GM10266 (cell line): Measurements from ENCODE around the gene RDH12.

Experiments used
- DNase-seq: peaks from one replicate; pipeline ENCODE4 v3.0.0; 2012; ENCODE audit errors: extremely low spot score
- TF ChIP-seq, protein P1 (sequence below): IDR thresholded peaks from 2 replicates; pipeline ENCODE4 v1.5.1; 2012; ENCODE audit warnings: mild to moderate bottlenecking, low read depth; ENCODE audit not compliant: control insufficient read depth, insufficient read depth; ENCODE audit errors: missing control alignments

The RDH12 gene

DNA sequence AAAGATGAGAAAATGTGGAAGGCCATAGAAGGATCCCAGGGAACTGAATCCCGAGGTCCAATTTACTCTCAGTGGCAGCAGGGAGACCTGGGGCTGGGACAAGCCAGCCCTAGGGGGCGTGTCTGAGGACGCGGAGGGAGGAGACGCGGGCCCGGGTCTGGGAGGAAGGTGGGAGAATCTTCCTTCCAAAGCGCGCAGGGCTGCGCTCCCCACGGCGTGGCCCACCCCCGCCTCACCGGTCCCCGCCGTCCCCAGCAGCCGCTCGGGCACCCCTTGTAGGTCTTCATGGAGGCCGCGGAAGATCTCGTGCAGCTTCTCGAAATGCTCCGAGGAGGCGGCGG is 27.6 kb upstream of the RDH12 start:
- peak; percentile 62 for DNase-seq
- TF ChIP-seq, protein P1, sequence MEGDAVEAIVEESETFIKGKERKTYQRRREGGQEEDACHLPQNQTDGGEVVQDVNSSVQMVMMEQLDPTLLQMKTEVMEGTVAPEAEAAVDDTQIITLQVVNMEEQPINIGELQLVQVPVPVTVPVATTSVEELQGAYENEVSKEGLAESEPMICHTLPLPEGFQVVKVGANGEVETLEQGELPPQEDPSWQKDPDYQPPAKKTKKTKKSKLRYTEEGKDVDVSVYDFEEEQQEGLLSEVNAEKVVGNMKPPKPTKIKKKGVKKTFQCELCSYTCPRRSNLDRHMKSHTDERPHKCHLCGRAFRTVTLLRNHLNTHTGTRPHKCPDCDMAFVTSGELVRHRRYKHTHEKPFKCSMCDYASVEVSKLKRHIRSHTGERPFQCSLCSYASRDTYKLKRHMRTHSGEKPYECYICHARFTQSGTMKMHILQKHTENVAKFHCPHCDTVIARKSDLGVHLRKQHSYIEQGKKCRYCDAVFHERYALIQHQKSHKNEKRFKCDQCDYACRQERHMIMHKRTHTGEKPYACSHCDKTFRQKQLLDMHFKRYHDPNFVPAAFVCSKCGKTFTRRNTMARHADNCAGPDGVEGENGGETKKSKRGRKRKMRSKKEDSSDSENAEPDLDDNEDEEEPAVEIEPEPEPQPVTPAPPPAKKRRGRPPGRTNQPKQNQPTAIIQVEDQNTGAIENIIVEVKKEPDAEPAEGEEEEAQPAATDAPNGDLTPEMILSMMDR, result peak; percentile 35

DNA sequence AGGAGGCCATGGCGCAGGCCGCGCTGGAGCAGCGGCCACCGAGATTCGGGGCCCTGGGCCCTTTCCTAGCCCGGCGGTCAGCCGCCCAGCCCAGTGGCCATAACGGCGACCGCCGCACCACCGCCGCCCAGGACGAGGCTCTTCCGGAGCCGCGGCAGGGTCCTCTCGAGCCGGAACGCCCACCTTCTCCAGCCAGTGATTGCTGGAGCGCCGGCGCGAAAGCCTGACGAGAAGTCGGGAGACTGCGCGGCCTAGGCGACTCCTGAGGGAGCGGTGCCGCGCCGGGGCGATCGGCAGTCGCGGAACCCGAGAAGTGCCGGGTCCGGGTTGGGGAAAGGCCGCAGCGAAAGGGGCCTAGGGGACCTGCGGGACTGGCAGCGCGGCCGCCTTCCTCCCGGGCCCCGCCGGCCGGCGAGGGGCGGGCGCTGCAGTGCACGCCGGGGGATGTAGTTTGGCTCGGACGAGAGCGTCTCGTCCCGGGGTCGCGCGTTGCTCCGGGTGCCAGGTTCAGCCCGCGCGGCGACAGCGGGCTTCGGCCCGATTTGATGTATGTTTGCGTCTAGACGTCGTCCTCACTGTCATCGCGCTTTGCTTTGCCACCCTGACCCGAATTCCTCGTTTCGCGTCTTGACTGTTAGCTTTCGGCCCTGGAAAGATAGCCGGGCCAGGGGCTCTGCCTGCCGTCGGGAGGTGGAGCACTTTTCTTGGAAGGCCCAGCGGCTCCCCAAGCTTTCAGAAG is 27.0 kb upstream of the RDH12 start, which contains the start of gene VTI1B:
Gene VTI1B, minus strand, starts transcription at position 153 of the 739 bp plus-strand sequence. Its CDS starts 143 bp downstream, at position 10.
- DNase-seq, result peak; percentile 87
- TF ChIP-seq, protein P1, result no peak

DNA sequence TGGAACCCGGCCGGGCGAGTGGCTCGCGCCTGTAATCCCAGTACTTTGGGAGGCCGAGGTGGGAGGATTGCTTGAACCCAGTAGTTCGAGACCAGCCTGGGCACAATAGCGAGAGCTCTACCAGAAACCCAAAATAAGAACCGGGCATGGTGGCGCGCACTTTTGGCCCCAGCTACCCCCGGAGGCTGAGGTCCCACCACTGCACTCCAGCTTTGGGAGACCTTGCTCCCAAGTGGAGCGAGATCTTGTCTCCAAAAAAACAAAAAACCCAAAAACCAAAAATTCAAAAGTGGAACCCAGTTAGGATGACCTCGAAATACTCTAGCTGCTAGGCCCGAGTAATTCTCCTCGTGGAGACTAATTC is 26.5 kb upstream of the RDH12 start:
- TF ChIP-seq, protein P1, result no peak
- no peak for DNase-seq

DNA sequence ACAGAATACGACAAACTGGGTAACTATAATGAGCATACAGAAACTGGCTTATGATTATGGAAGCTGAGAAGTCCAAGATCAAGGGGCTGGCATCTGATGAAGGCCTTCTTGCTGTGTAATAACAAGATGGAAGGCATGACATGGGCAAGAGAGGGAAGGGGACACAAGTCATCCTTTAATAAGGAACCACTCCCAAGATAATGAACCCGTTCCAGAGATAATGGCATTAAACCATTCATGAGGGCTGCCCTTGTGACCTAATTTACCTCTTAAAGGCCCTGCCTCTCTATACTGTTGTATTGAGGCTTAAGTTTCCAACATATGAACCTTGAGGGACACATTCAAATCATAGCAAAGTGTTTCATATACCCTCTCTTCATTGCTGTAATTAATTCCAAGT is 22.7 kb upstream of the RDH12 start:
- DNase-seq, result no peak
- TF ChIP-seq, protein P1, result no peak

DNA sequence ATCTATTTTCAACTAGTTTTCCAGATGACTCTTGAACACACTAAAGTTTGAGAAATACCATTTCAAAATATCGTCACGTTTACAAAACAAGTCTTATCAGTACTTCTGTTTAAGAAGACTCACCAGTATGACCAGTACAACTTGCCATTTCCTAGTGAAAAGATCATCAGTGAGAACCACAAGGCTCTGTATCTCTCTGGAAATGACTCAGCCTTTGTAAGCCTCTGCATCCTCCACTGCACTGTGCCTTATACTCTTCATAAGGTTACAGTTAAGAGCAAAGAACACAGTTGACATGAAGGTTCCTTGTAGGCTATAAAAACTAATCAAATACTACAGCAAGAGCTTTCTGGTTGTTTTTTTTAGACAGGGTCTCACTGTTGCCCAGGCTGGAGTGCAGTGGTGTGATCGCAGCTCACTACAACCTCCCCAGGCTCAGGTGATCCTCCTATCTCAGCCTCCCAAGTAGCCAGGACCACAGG is 21.5 kb upstream of the RDH12 start:
- TF ChIP-seq, protein P1, result no peak
- peak; percentile 80 for DNase-seq

DNA sequence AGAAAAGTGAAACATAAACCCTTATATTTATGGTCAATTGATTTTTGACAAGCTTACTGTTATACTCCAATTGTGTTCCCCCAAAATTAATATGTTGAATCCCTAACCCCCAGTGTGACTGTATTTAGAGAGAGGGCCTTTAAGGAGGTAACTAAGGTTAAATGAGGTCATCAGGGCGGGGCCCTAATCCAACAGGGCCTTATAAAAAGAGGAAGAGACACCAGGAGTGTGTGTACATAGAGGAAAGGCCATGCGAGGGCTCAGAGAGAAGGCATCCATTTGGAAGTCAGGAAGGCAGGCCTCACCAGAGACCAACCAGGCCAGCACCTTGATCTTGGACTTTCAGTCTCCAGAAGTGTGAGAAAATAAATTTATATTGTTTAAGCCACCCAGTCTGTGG is 20.7 kb upstream of the RDH12 start:
- TF ChIP-seq, protein P1, result no peak
- DNase-seq, result no peak

DNA sequence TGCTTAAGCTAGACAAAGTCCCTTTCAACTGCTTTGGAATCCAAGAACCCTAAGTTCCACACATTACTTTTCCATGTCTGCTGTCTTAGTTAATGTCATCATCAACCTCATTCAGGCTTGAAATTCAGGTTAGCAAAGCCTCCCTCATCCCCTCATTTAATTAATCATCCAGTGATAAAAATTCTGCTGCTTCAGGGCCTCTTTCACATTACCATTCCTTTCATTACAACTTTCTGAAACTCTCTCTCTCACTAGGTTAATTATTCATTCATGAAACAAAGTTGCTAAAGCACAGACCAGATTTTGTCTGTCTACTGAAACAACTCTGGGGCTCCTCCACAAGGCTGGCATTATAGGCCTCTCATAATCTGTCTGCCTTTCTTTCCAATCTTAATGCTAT is 17.8 kb upstream of the RDH12 start:
- DNase-seq, result no peak
- TF ChIP-seq, protein P1, result no peak
